ENCODE data around the gene CDH13. TPM values are rescaled to one million over a fixed set of nuclear protein-coding genes. Genes with fewer than 3 reads are reported as not detected.
A peak's percentile ranks its signal among the peaks of the same experiment; 100 is the strongest.

Gene CDH13
- total and polyA plus RNA-seq, 2 experiments from 2014 or later, result 1.2 to 1.5 TPM

GRCh38 chr16:83185902-83186301 lies 559.1 kb downstream of the CDH13 start:
- Histone ChIP-seq H3K4me3 (no peak overlapping the region), H3K4me1 (ENCODE audit: insufficient read depth) (no peaks in the 10 kb centered on the region), H3K27ac (no peak overlapping the region), H3K9me3 (ENCODE audit: low read depth) (no peaks in the 10 kb centered on the region), H3K9me2 (replicated peaks; ENCODE audit: insufficient read depth) (no peaks in the 10 kb centered on the region), H3K4me2 (no peak overlapping the region), H3K27me3 (no peaks in the 10 kb centered on the region), H4K20me1 (ENCODE audit: insufficient read depth, poor library complexity, severe bottlenecking) (no peaks in the 10 kb centered on the region), H2AFZ (no peak overlapping the region), H3K79me2 (no peaks in the 10 kb centered on the region), H3K36me3 (replicated peaks; ENCODE audit: insufficient read depth, low read depth) (no peaks in the 10 kb centered on the region)
- DNase-seq (ENCODE audit: low spot score), result no peak
- WGBS (ENCODE audit: low lambda C conversion rate, missing lambda C conversion rate), result 98% methylated on average over 6 of the region's 6 CpGs
- TF ChIP-seq EZH2phosphoT487 (IDR thresholded peaks at IDR 0.05; ENCODE audit: low read depth, severe bottlenecking, unreplicated experiment) (no peak), EZH2 (IDR thresholded peaks at IDR 0.05; ENCODE audit: borderline replicate concordance) (no peak), CTCF (IDR thresholded peaks at IDR 0.05; ENCODE audit: poor library complexity) (no peak)

DNA sequence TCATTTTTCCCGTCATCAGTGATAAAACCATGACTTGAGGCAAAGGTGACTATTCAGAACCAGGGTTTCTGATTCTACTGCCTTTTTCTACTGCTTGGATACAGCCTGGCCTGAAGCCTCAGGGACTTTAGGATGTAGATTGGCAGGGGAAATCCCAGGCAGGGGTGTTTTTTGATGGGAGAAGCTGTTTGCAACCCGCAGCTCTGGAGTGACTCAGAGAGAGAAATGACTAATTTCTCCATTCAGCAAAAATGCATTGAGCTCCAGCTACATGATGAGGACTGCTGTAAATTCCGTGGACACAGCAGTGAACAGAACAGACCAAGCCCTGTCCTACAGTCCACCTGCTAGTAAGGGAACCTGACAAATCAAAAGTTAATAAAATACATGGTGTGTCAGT lies 560.6 kb downstream of the CDH13 start:
- H3K27ac ChIP-seq, result no peak overlapping the region

DNA sequence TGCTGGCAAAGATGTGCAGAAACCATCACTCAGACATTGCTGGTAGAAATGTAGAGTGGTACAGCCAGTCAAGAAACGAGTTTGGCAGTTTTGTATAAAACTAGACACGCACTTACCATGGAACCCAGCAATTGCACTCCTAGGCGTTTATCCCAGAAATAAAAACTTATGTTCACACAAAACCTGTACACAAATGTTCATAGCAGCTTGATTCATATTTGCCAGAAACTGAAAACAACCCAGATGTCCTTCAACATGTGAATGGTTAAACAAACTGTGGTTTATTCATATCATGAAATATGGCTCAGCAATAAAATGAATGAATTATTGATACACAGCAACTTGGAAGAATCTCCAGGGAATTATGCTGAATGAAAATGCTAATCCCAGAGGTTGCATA lies 570.0 kb downstream of the CDH13 start:
- Histone ChIP-seq H3K79me2 (no peaks in the 10 kb centered on the region), H3K27ac (no peak overlapping the region), H3K27me3 (peaks cover 11% of the 10 kb centered on the region), H3K9me3 (ENCODE audit: low read depth) (no peaks in the 10 kb centered on the region), H3K4me3 (no peak overlapping the region), H3K4me1 (ENCODE audit: insufficient read depth) (no peaks in the 10 kb centered on the region), H4K20me1 (ENCODE audit: insufficient read depth, poor library complexity, severe bottlenecking) (no peaks in the 10 kb centered on the region), H3K36me3 (replicated peaks; ENCODE audit: insufficient read depth, low read depth) (no peaks in the 10 kb centered on the region), H3K9me2 (replicated peaks; ENCODE audit: insufficient read depth) (no peaks in the 10 kb centered on the region), H2AFZ (no peak overlapping the region), H3K4me2 (no peak overlapping the region)
- DNase-seq (ENCODE audit: low spot score), result no peak
- 83% methylated on average over 3 of the region's 3 CpGs for WGBS (ENCODE audit: low lambda C conversion rate, missing lambda C conversion rate)
- TF ChIP-seq EZH2phosphoT487 (IDR thresholded peaks at IDR 0.05; ENCODE audit: low read depth, severe bottlenecking, unreplicated experiment) (no peak), EZH2 (IDR thresholded peaks at IDR 0.05; ENCODE audit: borderline replicate concordance) (no peak), CTCF (IDR thresholded peaks at IDR 0.05; ENCODE audit: poor library complexity) (no peak)

More for the DNA sequence above, 560.6 kb downstream of the CDH13 start:
- TF ChIP-seq EZH2 (IDR thresholded peaks at IDR 0.05; ENCODE audit: borderline replicate concordance) (no peak), EZH2phosphoT487 (IDR thresholded peaks at IDR 0.05; ENCODE audit: low read depth, severe bottlenecking, unreplicated experiment) (no peak), CTCF (IDR thresholded peaks at IDR 0.05; ENCODE audit: poor library complexity) (no peak)
- no peak overlapping the region for H2AFZ ChIP-seq
- H3K79me2 ChIP-seq, result no peaks in the 10 kb centered on the region
- H3K36me3 ChIP-seq (replicated peaks; ENCODE audit: insufficient read depth, low read depth), result no peaks in the 10 kb centered on the region
- H3K4me2 ChIP-seq, result no peak overlapping the region
- no peaks in the 10 kb centered on the region for H3K9me2 ChIP-seq (replicated peaks; ENCODE audit: insufficient read depth)
- peak; percentile 18 for DNase-seq (ENCODE audit: low spot score)
- H3K4me3 ChIP-seq, result no peak overlapping the region
- no peaks in the 10 kb centered on the region for H3K9me3 ChIP-seq (ENCODE audit: low read depth)
- 52% methylated on average over 3 of the region's 3 CpGs for WGBS (ENCODE audit: low lambda C conversion rate, missing lambda C conversion rate)
- H3K4me1 ChIP-seq (ENCODE audit: insufficient read depth), result no peaks in the 10 kb centered on the region
- H3K27me3 ChIP-seq, result no peaks in the 10 kb centered on the region
- H4K20me1 ChIP-seq (ENCODE audit: insufficient read depth, poor library complexity, severe bottlenecking), result no peaks in the 10 kb centered on the region

DNA sequence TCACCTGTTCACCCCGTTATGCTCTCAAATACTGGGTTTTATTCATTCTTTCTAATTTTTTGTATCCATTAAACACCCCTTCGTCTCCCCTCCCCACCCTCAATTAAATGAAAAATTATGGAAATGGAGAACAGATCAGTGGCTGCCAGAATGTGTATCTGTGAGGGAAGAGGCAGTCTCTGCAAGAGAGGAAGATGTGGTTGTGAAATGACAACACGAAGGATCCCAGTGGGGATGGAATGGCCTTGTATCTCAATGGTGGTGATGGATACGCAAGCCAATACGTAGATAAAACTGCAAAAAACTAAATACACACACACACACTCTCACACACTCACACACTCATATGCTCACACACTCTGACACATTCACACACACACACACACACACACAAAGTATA lies 570.7 kb downstream of the CDH13 start:
- peaks cover 11% of the 10 kb centered on the region for H3K27me3 ChIP-seq
- H4K20me1 ChIP-seq (ENCODE audit: insufficient read depth, poor library complexity, severe bottlenecking), result no peaks in the 10 kb centered on the region
- H3K79me2 ChIP-seq, result no peaks in the 10 kb centered on the region
- TF ChIP-seq EZH2phosphoT487 (IDR thresholded peaks at IDR 0.05; ENCODE audit: low read depth, severe bottlenecking, unreplicated experiment), result no peak
- no peak overlapping the region for H2AFZ ChIP-seq
- 85% methylated on average over 5 of the region's 5 CpGs for WGBS (ENCODE audit: low lambda C conversion rate, missing lambda C conversion rate)
- no peak for DNase-seq (ENCODE audit: low spot score)
- H3K4me2 ChIP-seq, result no peak overlapping the region
- no peak overlapping the region for H3K4me3 ChIP-seq
- no peaks in the 10 kb centered on the region for H3K36me3 ChIP-seq (replicated peaks; ENCODE audit: insufficient read depth, low read depth)
- H3K9me3 ChIP-seq (ENCODE audit: low read depth), result no peaks in the 10 kb centered on the region
- H3K27ac ChIP-seq, result no peak overlapping the region
- H3K4me1 ChIP-seq (ENCODE audit: insufficient read depth), result no peaks in the 10 kb centered on the region
- H3K9me2 ChIP-seq (replicated peaks; ENCODE audit: insufficient read depth), result no peaks in the 10 kb centered on the region

Data from hepatocyte (in vitro differentiated cells).